Stomach (tissue), 4 donors: ENCODE measurements around the gene CPA5.

Source experiments
- CTCF ChIP-seq, 7 experiments: fragments of 450-650 bp in 4 of 7; fragments of 200-600 bp in 3 of 7; sonication (generic) in 3 of 7; IDR thresholded peaks; one replicate each; pipeline ENCODE4 v1.5.1; 2016 to 2019; ENCODE audit warnings: antibody characterized with exemption in 7 of 7, control low read depth in 2 of 7, mild to moderate bottlenecking in 1 of 7
- POLR2A ChIP-seq, 4 donors: fragments of 450-650 bp; IDR thresholded peaks; one replicate each; pipeline ENCODE4 v1.6.1; 2016; ENCODE audit warnings: antibody characterized with exemption in 4 of 4, control low read depth in 2 of 4, mild to moderate bottlenecking in 1 of 4, moderate library complexity in 1 of 4
- POLR2AphosphoS5 ChIP-seq, 3 donors: sonication (generic); formaldehyde crosslinking; IDR thresholded peaks; one replicate each; pipeline ENCODE4 v1.6.1; 2016; ENCODE audit warnings: antibody characterized with exemption in 3 of 3

- no peak for TF ChIP-seq POLR2AphosphoS5 (IDR thresholded peaks at IDR 0.05)
- TF ChIP-seq CTCF (IDR thresholded peaks at IDR 0.05), result no peak
- TF ChIP-seq POLR2A (IDR thresholded peaks at IDR 0.05), result no peak
Observed at GRCh38 chr7:130314305-130314704, 30.3 kb upstream of the CPA5 start.
